ENCODE measurements around the gene GABRR2. TPM values are rescaled to one million over a fixed set of nuclear protein-coding genes. Genes with fewer than 3 reads are reported as not detected.

Gene GABRR2
- total and polyA plus RNA-seq, 10 of the 15 experiments (the other 5 are each of a cell fraction or from before 2014, with no cell fraction given) = 0.16 to 0.72 (median 0.32) TPM; not detected in 2

DNA sequence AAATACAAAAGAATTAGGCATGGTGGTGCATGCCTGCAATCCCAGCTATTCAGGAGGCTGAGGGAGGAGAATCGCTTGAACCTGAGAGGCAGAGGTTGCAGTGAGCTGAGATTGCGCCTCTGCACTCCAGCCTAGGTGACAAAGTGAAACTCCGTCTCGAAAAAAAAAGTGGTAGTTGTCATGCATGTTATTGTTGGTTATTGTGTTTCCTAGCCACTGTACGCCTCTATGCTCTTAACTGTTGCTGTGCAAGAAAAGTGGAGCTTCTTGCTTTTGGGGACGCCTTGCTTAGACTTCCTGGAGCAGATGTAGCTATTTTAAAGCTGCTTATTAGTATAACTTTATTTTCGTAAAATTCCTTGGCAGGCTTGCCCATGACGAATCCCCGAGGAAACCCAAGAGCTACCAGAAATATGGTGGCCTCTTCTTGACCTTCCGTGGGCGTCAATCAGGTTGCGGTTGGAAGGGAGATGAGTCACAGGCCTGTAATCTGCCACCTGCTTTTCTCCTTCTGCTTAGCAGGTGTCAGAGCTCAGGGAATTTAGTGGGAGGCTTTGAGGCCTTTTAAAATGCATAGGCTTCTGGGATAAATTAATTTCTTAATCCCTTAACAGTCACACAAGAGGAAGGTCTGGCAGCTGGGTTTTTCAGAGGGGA lies 17.3 kb downstream of the GABRR2 start (continued):
- TF ChIP-seq NR2F1 (conservative IDR thresholded peaks at IDR 0.05) = peak; percentile 99
- TF ChIP-seq POU2F2 (IDR thresholded peaks at IDR 0.05; ENCODE audit: borderline replicate concordance, low read depth, low read length) = peak; percentile 73; the same call in 2 of the 3 replicates
- TF ChIP-seq ZNF274 (IDR thresholded peaks at IDR 0.05; ENCODE audit: insufficient read depth, insufficient read length) = no peak
- peak; percentile 99 for TF ChIP-seq RUNX3 (IDR thresholded peaks at IDR 0.05; ENCODE audit: low read length)
- TF ChIP-seq NFIC (IDR thresholded peaks at IDR 0.05; ENCODE audit: low read depth, low read length) = peak; percentile 97
- TF ChIP-seq TCF3 (IDR thresholded peaks at IDR 0.05; ENCODE audit: borderline replicate concordance, insufficient read depth, low read depth, low read length) = peak; percentile 98
- TF ChIP-seq, protein P1, sequence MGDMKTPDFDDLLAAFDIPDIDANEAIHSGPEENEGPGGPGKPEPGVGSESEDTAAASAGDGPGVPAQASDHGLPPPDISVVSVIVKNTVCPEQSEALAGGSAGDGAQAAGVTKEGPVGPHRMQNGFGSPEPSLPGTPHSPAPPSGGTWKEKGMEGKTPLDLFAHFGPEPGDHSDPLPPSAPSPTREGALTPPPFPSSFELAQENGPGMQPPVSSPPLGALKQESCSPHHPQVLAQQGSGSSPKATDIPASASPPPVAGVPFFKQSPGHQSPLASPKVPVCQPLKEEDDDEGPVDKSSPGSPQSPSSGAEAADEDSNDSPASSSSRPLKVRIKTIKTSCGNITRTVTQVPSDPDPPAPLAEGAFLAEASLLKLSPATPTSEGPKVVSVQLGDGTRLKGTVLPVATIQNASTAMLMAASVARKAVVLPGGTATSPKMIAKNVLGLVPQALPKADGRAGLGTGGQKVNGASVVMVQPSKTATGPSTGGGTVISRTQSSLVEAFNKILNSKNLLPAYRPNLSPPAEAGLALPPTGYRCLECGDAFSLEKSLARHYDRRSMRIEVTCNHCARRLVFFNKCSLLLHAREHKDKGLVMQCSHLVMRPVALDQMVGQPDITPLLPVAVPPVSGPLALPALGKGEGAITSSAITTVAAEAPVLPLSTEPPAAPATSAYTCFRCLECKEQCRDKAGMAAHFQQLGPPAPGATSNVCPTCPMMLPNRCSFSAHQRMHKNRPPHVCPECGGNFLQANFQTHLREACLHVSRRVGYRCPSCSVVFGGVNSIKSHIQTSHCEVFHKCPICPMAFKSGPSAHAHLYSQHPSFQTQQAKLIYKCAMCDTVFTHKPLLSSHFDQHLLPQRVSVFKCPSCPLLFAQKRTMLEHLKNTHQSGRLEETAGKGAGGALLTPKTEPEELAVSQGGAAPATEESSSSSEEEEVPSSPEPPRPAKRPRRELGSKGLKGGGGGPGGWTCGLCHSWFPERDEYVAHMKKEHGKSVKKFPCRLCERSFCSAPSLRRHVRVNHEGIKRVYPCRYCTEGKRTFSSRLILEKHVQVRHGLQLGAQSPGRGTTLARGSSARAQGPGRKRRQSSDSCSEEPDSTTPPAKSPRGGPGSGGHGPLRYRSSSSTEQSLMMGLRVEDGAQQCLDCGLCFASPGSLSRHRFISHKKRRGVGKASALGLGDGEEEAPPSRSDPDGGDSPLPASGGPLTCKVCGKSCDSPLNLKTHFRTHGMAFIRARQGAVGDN (IDR thresholded peaks at IDR 0.05) = peak; percentile 77
- peak; percentile 61; the same call in 1 of the 2 replicates for TF ChIP-seq YY1 (IDR thresholded peaks at IDR 0.05; ENCODE audit: low read depth, low read length)
- peak; percentile 89; the same call in 1 of the 2 replicates for TF ChIP-seq ZBED1 (IDR thresholded peaks at IDR 0.05; ENCODE audit: borderline replicate concordance)
- TF ChIP-seq DPF2 (IDR thresholded peaks at IDR 0.05) = peak; percentile 98
- TF ChIP-seq LARP7 (IDR thresholded peaks at IDR 0.05) = no peak
- TF ChIP-seq BHLHE40 (IDR thresholded peaks at IDR 0.05; ENCODE audit: borderline replicate concordance in 1 of 2, low read depth in 2 of 2, low read length in 1 of 2) = peak; percentile 56 to 68; a peak in 3 of 4 replicates
- peak; percentile 64; the same call in 1 of the 2 replicates for TF ChIP-seq GATAD2B (conservative IDR thresholded peaks at IDR 0.05; ENCODE audit: low read depth)
- peak; percentile 60 for TF ChIP-seq JUND (IDR thresholded peaks at IDR 0.05; ENCODE audit: low read depth, low read length)
- TF ChIP-seq IKZF1 (conservative IDR thresholded peaks at IDR 0.05) = peak; percentile 99
- 0 out of 4 replicates have a peak, but pooled peaks of 1 of the 2 experiments have one; percentile 38 for TF ChIP-seq SRF (IDR thresholded peaks at IDR 0.05; ENCODE audit: low read depth in 2 of 2, low read length in 2 of 2)
- TF ChIP-seq RB1 (IDR thresholded peaks at IDR 0.05; ENCODE audit: borderline replicate concordance) = no peak
- peak; percentile 65; the same call in 1 of the 2 replicates for TF ChIP-seq CHD2 (IDR thresholded peaks at IDR 0.05; ENCODE audit: borderline replicate concordance, low read depth, low read length)
- peak; percentile 87 for TF ChIP-seq EP300 (IDR thresholded peaks at IDR 0.05; ENCODE audit: borderline replicate concordance in 1 of 2, control insufficient read depth in 1 of 2, low read depth in 2 of 2, low read length in 2 of 2)
- TF ChIP-seq RAD21 (IDR thresholded peaks at IDR 0.05; ENCODE audit: insufficient read depth, low read depth, low read length) = no peak
- peak; percentile 54; the same call in 1 of the 2 replicates for TF ChIP-seq FOXK2 (IDR thresholded peaks at IDR 0.05)
- 0 out of 2 replicates have a peak, but pooled peaks have one; percentile 56 for TF ChIP-seq IRF4 (IDR thresholded peaks at IDR 0.05; ENCODE audit: low read depth, low read length)
- peak; percentile 39; the same call in 1 of the 2 replicates for TF ChIP-seq RAD51 (IDR thresholded peaks at IDR 0.05)
- TF ChIP-seq, protein P2, sequence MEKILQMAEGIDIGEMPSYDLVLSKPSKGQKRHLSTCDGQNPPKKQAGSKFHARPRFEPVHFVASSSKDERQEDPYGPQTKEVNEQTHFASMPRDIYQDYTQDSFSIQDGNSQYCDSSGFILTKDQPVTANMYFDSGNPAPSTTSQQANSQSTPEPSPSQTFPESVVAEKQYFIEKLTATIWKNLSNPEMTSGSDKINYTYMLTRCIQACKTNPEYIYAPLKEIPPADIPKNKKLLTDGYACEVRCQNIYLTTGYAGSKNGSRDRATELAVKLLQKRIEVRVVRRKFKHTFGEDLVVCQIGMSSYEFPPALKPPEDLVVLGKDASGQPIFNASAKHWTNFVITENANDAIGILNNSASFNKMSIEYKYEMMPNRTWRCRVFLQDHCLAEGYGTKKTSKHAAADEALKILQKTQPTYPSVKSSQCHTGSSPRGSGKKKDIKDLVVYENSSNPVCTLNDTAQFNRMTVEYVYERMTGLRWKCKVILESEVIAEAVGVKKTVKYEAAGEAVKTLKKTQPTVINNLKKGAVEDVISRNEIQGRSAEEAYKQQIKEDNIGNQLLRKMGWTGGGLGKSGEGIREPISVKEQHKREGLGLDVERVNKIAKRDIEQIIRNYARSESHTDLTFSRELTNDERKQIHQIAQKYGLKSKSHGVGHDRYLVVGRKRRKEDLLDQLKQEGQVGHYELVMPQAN (conservative IDR thresholded peaks at IDR 0.05) = peak; percentile 52
- no peak for TF ChIP-seq SUPT20H (IDR thresholded peaks at IDR 0.05; ENCODE audit: borderline replicate concordance, control insufficient read depth, low read depth, low read length)
- peak; percentile 58; the same call in 1 of the 2 replicates for TF ChIP-seq CREB1 (IDR thresholded peaks at IDR 0.05; ENCODE audit: low read depth)
